ENCODE results near the gene PHACTR2.

The PHACTR2 gene

DNA sequence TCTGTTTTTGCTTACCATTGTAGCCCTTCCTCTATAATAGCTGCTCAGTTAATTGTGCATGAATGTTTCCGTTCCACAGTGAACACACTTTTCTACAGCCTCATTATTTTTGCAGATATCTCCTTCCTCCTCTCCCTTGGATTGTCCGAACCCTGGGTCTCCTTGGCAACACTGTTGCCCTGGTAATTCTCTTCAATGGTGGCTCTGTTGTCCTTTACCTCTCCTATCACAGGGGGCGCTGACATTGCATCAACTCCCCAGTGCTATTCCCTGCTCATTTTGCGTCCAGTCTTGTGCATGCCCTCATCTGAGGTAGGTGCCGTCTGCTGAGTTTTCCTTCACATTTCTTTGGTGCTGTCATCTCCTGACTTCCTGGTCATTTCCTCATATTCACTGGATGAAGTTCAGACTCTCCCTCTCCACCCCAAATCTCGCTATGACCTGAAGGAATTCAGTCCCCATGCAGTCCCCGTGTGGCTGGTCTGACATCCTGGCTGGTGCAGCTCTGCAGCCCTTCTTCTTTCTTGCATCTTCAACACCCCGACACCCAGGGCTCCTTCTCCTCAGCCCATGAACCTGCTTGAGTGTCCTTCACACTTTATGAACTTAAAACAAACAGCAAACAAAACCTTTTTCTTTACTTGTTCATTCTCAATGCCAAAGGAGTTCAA, 21.1 kb downstream of the PHACTR2 start:
- TF ChIP-seq, protein P1, sequence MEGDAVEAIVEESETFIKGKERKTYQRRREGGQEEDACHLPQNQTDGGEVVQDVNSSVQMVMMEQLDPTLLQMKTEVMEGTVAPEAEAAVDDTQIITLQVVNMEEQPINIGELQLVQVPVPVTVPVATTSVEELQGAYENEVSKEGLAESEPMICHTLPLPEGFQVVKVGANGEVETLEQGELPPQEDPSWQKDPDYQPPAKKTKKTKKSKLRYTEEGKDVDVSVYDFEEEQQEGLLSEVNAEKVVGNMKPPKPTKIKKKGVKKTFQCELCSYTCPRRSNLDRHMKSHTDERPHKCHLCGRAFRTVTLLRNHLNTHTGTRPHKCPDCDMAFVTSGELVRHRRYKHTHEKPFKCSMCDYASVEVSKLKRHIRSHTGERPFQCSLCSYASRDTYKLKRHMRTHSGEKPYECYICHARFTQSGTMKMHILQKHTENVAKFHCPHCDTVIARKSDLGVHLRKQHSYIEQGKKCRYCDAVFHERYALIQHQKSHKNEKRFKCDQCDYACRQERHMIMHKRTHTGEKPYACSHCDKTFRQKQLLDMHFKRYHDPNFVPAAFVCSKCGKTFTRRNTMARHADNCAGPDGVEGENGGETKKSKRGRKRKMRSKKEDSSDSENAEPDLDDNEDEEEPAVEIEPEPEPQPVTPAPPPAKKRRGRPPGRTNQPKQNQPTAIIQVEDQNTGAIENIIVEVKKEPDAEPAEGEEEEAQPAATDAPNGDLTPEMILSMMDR (IDR thresholded peaks at IDR 0.05; ENCODE audit: low read depth, low read length) = no peak
- no peak overlapping the region for H3K4me3 ChIP-seq (ENCODE audit: low read depth, low read length)
- no peaks in the 10 kb centered on the region for H3K36me3 ChIP-seq
- no peaks in the 10 kb centered on the region for H3K27me3 ChIP-seq
- H3K4me1 ChIP-seq = no peaks in the 10 kb centered on the region
- no peak for DNase-seq
- H3K9me3 ChIP-seq = no peaks in the 10 kb centered on the region

DNA sequence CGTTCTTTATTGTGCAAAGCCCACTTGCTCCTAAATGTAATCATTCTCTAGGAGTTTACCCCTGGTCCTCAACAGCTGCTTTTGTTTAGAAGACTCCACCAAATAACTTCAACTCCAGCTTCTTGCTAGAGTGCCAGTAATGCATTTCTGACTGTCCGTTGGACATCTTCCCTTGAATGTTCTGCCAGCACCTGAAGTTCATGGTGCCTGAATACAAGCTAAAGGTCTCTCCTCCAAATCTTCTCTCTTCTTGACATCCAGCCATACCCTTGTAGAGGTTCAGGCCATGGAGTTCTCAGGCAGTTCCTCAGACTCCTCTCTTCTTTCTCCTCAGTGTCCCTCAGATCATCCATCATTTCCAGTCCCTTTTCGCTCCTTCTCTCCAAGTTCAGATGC, 21.7 kb downstream of the PHACTR2 start:
- no peaks in the 10 kb centered on the region for H3K36me3 ChIP-seq
- no peak for DNase-seq
- H3K9me3 ChIP-seq = no peaks in the 10 kb centered on the region
- no peak overlapping the region for H3K4me3 ChIP-seq (ENCODE audit: low read depth, low read length)
- H3K4me1 ChIP-seq = no peaks in the 10 kb centered on the region
- TF ChIP-seq, protein P1 (IDR thresholded peaks at IDR 0.05; ENCODE audit: low read depth, low read length) = no peak
- no peaks in the 10 kb centered on the region for H3K27me3 ChIP-seq

DNA sequence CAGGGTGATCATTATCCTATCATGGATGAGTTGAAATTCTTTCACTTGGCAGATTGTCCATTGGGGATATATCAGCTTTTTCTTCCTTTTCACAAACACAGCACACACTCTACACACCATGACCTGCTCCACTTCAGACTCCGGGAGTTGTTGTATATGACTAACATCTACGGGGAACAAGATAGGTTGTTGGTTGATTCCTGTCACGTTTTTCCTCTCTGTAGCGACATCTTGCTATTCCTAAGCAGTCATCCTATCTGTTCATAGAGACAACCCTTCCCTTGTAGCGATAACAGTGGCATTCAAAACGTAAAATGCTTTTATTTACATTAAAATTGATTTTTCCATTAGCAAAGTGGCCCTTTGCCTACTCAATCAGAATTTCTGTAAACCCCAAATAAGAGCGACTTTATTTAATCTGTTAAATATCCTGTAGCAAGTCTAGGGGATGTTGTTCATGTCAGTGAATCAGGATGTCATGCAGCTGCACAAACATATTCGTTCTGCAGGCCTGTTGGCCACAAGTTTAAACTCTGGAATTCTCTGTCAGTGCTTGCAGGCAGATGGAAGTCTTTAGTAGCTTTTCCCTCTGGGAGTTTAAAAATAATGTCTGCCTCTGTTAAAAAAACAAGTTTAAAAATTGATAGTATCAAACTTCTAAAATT, 23.1 kb downstream of the PHACTR2 start:
- Histone ChIP-seq H3K36me3 (no peaks in the 10 kb centered on the region), H3K9me3 (no peaks in the 10 kb centered on the region), H3K4me3 (ENCODE audit: low read depth, low read length) (no peak overlapping the region), H3K4me1 (no peaks in the 10 kb centered on the region), H3K27me3 (no peaks in the 10 kb centered on the region)
- no peak for DNase-seq
- TF ChIP-seq, protein P1 (IDR thresholded peaks at IDR 0.05; ENCODE audit: low read depth, low read length) = no peak

DNA sequence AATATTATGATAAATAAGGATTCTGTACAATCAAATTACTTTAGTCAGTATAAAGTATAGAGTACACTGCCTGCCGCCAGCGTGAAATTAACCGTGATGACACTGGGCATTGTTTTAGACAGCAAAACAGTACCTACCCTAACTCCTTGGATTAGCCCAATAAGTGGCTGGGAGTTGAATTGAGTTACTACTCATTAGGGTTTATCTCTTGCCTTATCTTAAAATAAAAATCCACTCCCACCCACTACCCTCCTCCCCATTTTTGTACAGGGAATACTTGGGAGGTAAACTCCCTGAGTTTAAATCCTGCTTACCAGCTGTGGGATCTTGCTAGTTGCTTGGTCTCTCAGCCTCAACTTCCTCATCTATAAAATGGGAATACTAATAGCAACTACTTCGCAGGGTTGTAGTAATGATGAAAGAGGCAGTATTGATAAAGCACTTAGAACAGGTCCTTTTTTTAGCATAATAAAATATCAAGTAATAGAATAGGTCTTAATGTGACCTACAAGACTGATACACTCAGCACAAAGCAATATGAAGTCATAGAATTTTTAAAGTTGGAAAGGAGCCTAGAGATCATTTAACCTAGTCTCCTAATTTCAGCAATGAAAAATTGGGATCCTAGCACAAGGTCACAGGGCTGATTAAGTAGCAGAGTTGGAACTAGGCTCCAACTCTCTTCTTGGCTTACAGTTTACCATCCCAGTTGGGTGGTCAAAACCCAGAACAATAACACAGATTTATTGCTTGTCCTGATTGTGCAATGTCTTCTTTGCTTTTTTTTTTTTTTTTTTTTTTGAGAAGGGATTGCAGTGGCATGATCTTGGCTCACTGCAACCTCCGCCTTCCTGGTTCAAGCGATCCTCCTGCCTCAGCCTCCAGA, 23.8 kb downstream of the PHACTR2 start:
- Histone ChIP-seq H3K27me3 (no peaks in the 10 kb centered on the region), H3K4me3 (ENCODE audit: low read depth, low read length) (no peak overlapping the region), H3K9me3 (no peaks in the 10 kb centered on the region), H3K4me1 (no peaks in the 10 kb centered on the region), H3K36me3 (no peaks in the 10 kb centered on the region)
- TF ChIP-seq, protein P1 (IDR thresholded peaks at IDR 0.05; ENCODE audit: low read depth, low read length) = no peak
- no peak for DNase-seq

DNA sequence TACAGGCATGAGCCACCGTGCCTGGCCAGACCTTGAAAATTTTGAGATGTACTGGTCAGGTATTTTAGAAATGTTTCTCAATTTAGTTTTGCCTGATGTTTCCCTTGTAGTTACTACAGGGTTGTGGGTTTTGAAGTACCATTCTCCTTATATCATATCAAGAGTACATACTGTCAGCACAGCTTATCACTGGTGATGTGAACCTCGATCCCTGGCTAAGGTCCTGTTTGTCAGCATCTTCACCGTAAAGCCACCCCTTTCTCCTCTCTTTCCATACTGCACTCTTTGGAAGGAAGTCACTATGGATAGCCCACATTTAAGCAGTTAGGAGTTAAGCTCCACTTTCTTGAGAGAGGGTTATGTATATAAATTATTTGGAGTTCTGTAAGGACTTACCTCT, 27.8 kb downstream of the PHACTR2 start:
- Histone ChIP-seq H3K36me3 (no peaks in the 10 kb centered on the region), H3K27me3 (no peaks in the 10 kb centered on the region), H3K9me3 (no peaks in the 10 kb centered on the region), H3K4me3 (ENCODE audit: low read depth, low read length) (no peak overlapping the region), H3K4me1 (no peaks in the 10 kb centered on the region)
- TF ChIP-seq, protein P1 (IDR thresholded peaks at IDR 0.05; ENCODE audit: low read depth, low read length) = no peak
- DNase-seq = no peak

Measured in BE2C (cell line).